Cardiac muscle cell (in vitro differentiated cells and primary cell): ENCODE measurements around the gene NDOR1. TPM values are rescaled to one million over a fixed set of nuclear protein-coding genes. Genes with fewer than 3 reads are reported as not detected.
"Not testable (repeated sequence)": the region's sequence is repeated elsewhere in the genome, so short reads cannot be mapped to it uniquely, and the experiment has no call there.

ENCODE experiments used
- DNase-seq, 2 donors: peaks; one replicate each; pipeline versions ENCODE4 v3.0.0 to v3.0.0-alpha.2; 2010 to 2017; ENCODE audit warnings: low read depth in 1 of 2, low spot score in 1 of 2
- H3K27ac ChIP-seq: fragments of 200-600 bp; sonication (generic); 2 replicates; pipeline ENCODE4 v1.5.1; 2016
- H3K27me3 ChIP-seq: fragments of 200-600 bp; sonication (generic); 2 replicates; pipeline ENCODE4 v1.6.0; 2016; ENCODE audit warnings: control low read depth
- H3K36me3 ChIP-seq: fragments of 200-600 bp; sonication (generic); 2 replicates; pipeline ENCODE4 v1.5.1; 2016; ENCODE audit warnings: control low read depth
- H3K4me1 ChIP-seq: fragments of 200-600 bp; sonication (generic); 2 replicates; pipeline ENCODE4 v1.8.1; 2017; ENCODE audit warnings: low read depth, mild to moderate bottlenecking, mixed run types
- H3K4me3 ChIP-seq: fragments of 200-600 bp; sonication (generic); 2 replicates; pipeline ENCODE4 v1.5.1; 2016; ENCODE audit warnings: mild to moderate bottlenecking
- H3K9me3 ChIP-seq: fragments of 200-600 bp; sonication (generic); 2 replicates; pipeline ENCODE4 v1.5.1; 2017; ENCODE audit warnings: low read depth, mild to moderate bottlenecking, control low read depth
- CTCF ChIP-seq: IDR thresholded peaks from 2 replicates; pipeline ENCODE4 v1.5.1; 2012; ENCODE audit warnings: low read depth, mild to moderate bottlenecking, low read length
- polyA plus RNA-seq: library from polyadenylated mRNA; unstranded; fragments of >200 nt; fragmentation: Nextera tagmentation; extraction: Ambion mirVana; gene quantifications from 2 replicates; pipeline ENCODE4 v1.2.1, GENCODE V29; 2016
- total RNA-seq: library from RNA; depleted of rRNA; stranded (reverse); fragments of >200 nt; gene quantifications from 2 replicates; pipeline ENCODE4 v1.2.3, GENCODE V29; 2016

Gene NDOR1
- total and polyA plus RNA-seq, 2 experiments from 2014 or later = 17.5 to 18.1 TPM

GRCh38 chr9:137240841-137241489 lies 35.5 kb downstream of the NDOR1 start, which contains the start of gene TUBB4B:
Gene TUBB4B, plus strand, starts transcription at chr9:137241287. Its CDS starts 74 bp downstream, at chr9:137241361.
- H3K9me3 ChIP-seq = no peaks in the 10 kb centered on the region
- no peaks in the 10 kb centered on the region for H3K27me3 ChIP-seq
- peak within 1 kb of the TSS; percentile 96 for H3K4me3 ChIP-seq
- peaks cover 12% of the 10 kb centered on the region for H3K36me3 ChIP-seq
- no peak for TF ChIP-seq CTCF
- peak; percentile 99 to 100 for DNase-seq
- H3K4me1 ChIP-seq = peaks cover 18% of the 10 kb centered on the region
- H3K27ac ChIP-seq = peak within 1 kb of the TSS; percentile 95

- DNase-seq = peak; percentile 47 to 54
- peaks cover 14% of the 10 kb centered on the region for H3K4me1 ChIP-seq
These were observed 36.2 kb downstream of the NDOR1 start for GRCh38 chr9:137241490-137242268.

GRCh38 chr9:137242269-137243203 lies 37.0 kb downstream of the NDOR1 start:
- Histone ChIP-seq H3K4me3 (peak overlapping the region; percentile 96), H3K27me3 (no peaks in the 10 kb centered on the region), H3K4me1 (peaks cover 14% of the 10 kb centered on the region), H3K27ac (peak overlapping the region; percentile 91), H3K36me3 (peaks cover 12% of the 10 kb centered on the region), H3K9me3 (no peaks in the 10 kb centered on the region)
- no peak for TF ChIP-seq CTCF
- no peak for DNase-seq

More at GRCh38 chr9:137241490-137242268, 36.2 kb downstream of the NDOR1 start:
- Histone ChIP-seq H3K4me3 (peak overlapping the region; percentile 96), H3K36me3 (peaks cover 12% of the 10 kb centered on the region), H3K27ac (peak overlapping the region; percentile 91), H3K9me3 (no peaks in the 10 kb centered on the region), H3K27me3 (no peaks in the 10 kb centered on the region)
- no peak for TF ChIP-seq CTCF

GRCh38 chr9:137243266-137243625 lies 37.7 kb downstream of the NDOR1 start:
- peaks cover 16% of the 10 kb centered on the region for H3K4me1 ChIP-seq
- not testable (repeated sequence) for H3K27me3 ChIP-seq

GRCh38 chr9:137243626-137244485 lies 38.4 kb downstream of the NDOR1 start:
- TF ChIP-seq CTCF = no peak
- Histone ChIP-seq H3K4me1 (peaks cover 16% of the 10 kb centered on the region), H3K9me3 (no peaks in the 10 kb centered on the region), H3K4me3 (no peak overlapping the region), H3K27me3 (no peaks in the 10 kb centered on the region), H3K36me3 (peaks cover 12% of the 10 kb centered on the region), H3K27ac (no peak overlapping the region)
- DNase-seq = no peak

More at GRCh38 chr9:137243266-137243625, 37.7 kb downstream of the NDOR1 start:
- peaks cover 12% of the 10 kb centered on the region for H3K36me3 ChIP-seq
- not testable (repeated sequence) for H3K27ac ChIP-seq, H3K9me3 ChIP-seq, H3K4me3 ChIP-seq, DNase-seq
